NCI-H345 treated with DMSO at 0.1 percent for 48 hours (cell line): ENCODE data around the gene TYRP1.

ENCODE experiments used
- DNase-seq: peaks from one replicate; lab custom pipeline; 2025; ENCODE audit not compliant: unreplicated experiment; lab: John Stamatoyannopoulos, UW

Gene TYRP1

DNA sequence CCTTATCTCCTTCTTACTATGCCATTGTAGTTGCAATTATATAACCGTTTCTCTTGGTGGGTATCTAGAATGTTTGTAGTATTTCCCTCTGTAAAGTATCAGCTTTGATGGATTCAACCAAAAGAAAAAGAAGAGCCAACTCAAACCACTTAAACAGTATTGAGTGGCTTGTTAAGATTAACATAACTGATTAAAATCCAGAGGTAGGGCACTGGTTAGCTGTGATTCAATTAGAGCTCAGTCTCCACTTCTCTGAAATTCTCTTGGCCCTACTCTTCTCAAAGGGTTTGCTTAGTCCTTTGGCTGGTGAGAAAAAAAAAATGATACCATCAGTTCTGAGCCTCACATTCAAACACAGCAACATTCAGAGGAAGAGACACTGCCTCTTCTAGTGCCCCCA is 37.0 kb downstream of the TYRP1 start:
- DNase-seq, result no peak

DNA sequence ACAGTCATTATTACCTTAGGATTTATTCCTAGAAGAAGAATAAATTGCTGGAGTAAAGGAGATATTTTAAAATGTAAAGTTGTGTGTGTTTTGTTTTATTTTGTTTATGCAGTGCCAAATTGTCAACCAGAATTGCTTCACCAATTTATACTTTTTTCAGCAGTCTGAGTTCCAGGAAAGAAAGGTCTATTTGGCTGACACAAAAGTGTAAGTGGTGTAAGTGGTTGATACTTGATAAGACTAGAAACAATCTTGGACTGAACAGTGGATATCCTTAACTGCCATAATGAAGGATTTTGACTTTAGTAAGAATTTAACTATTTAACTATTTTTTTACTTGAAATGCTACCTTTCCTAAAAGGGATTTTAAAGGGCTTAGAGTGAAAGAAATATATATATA is 37.7 kb downstream of the TYRP1 start:
- no peak for DNase-seq

GRCh38 chr9:12732971-12733370 is 39.8 kb downstream of the TYRP1 start:
- DNase-seq, result no peak

GRCh38 chr9:12735665-12736064 is 42.5 kb downstream of the TYRP1 start:
- no peak for DNase-seq

GRCh38 chr9:12737871-12738270 is 44.7 kb downstream of the TYRP1 start:
- no peak for DNase-seq

GRCh38 chr9:12739014-12739652 is 45.9 kb downstream of the TYRP1 start:
- no peak for DNase-seq

DNA sequence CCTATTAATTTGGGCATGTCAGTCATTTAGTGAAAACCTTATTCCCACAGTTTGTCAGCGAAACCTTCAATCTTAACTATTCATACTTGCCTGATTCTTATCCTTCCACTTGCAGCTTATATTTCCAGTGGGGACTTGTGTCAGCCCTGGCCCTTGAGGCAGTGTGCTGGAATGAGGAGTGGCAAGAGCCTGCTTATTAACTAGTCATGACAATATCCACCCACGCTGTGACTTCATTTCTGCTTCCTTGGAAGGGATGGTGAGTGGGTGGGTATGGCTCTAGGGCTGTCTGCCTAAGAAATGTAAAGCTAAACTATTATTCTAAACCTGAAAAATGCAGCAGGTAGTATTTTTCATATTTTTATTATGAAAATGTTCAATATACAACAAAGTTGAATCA is 47.7 kb downstream of the TYRP1 start:
- DNase-seq, result no peak

DNA sequence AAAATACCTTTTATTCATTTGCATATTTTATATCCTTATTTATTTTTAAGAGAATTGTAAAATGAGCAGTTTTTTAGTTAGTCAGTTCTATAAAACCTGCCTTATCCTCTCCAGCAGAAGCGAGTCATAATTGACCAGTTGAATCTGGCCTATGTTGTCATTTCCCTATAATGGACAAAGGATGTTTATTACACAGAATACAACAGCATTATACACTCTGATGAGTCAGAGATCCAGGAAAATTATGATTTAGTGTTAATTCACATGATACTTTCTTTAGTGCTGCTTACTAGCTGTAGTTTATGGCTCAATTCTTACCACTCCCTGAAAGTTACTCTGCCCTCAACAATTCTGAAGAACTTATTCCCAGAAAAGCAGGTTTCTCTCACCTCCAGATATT is 54.8 kb downstream of the TYRP1 start:
- DNase-seq, result no peak

DNA sequence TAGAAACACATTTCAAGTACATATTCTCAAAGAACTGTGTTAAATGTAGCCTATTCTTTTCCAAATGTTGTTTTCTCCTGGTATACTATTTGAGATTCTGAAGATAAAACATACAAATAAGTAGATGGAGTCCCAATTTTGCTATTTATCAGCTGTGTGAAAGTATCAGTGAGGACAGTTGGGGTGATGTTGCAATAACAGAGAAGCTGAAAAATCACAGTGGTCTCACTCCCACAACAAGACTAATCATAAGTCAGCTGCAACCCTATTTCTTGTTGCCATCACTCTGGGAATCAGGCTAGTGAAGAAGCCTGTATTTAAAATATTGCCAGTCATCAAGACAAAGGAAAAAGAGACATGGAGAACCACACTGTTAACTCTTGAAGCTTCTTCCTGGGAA is 55.8 kb downstream of the TYRP1 start:
- DNase-seq, result no peak

DNA sequence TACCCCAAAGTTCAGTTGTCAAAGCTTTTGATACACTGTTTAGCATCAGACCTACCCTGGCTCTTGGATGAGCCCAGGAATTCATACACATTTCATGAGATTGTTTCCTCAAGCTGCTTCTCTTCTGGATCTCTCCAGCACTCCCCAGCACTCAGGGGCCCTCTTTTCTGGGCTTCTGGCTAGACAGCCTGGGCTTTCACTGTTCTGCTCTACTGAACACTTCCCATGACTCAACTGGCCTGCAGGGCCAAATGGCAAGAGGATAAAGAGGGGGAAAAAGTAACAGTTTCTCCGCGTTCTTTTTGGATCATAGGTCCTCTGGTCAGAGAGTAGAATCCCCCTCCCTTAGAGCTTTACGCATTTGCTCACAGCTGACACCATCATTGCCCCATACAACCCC is 60.7 kb downstream of the TYRP1 start:
- DNase-seq, result no peak

GRCh38 chr9:12759761-12760160 is 66.6 kb downstream of the TYRP1 start:
- peak; percentile 73 for DNase-seq
